GM23338 (cell line): ENCODE results near the gene NPAS3. TPM values are rescaled to one million over a fixed set of nuclear protein-coding genes. Genes with fewer than 3 reads are reported as not detected.

Experiments
- ATAC-seq: fragments of 200-7000 bp; cut with Tn5 transposase; 3 replicates; pipeline ENCODE4 v1.9.1; 2020
- DNase-seq: peaks from one replicate; pipeline ENCODE4 v3.0.0-alpha.2; 2015; ENCODE audit warnings: low spot score
- H2AFZ ChIP-seq: fragments of 200-600 bp; sonication (generic); 2 replicates; pipeline ENCODE4 v1.8.0; 2016; ENCODE audit warnings: antibody characterized with exemption, mild to moderate bottlenecking, moderate library complexity
- H3F3A ChIP-seq: fragments of 200-600 bp; sonication (generic); replicated peaks from 2 replicates; pipeline ENCODE4 v1.8.0; 2017; ENCODE audit warnings: antibody characterized with exemption, mixed run types, low read depth
- H3K27ac ChIP-seq: fragments of 200-600 bp; sonication (generic); 2 replicates; pipeline ENCODE4 v1.6.1; 2016; ENCODE audit warnings: low read depth
- H3K27me3 ChIP-seq: fragments of 200-600 bp; sonication (generic); 2 replicates; pipeline ENCODE4 v1.8.0; 2016; ENCODE audit warnings: mild to moderate bottlenecking, mixed run types, moderate library complexity; ENCODE audit not compliant: insufficient read depth
- H3K36me3 ChIP-seq: fragments of 200-600 bp; sonication (generic); 2 replicates; pipeline ENCODE4 v1.8.0; 2016; ENCODE audit warnings: mild to moderate bottlenecking; ENCODE audit not compliant: insufficient read depth
- H3K4me1 ChIP-seq: fragments of 200-600 bp; sonication (generic); 2 replicates; pipeline ENCODE4 v1.8.0; 2016; ENCODE audit warnings: mild to moderate bottlenecking, moderate library complexity; ENCODE audit not compliant: insufficient read depth
- H3K4me2 ChIP-seq: fragments of 200-600 bp; sonication (generic); 2 replicates; pipeline ENCODE4 v1.7.1; 2017; ENCODE audit warnings: mixed run types
- H3K4me3 ChIP-seq: fragments of 200-600 bp; sonication (generic); 2 replicates; pipeline ENCODE4 v1.6.1; 2016; ENCODE audit warnings: mixed run types
- H3K79me2 ChIP-seq: fragments of 200-600 bp; sonication (generic); replicated peaks from 2 replicates; pipeline ENCODE4 v1.8.0; 2017; ENCODE audit warnings: mild to moderate bottlenecking; ENCODE audit not compliant: insufficient read depth
- H3K9me2 ChIP-seq: fragments of 200-600 bp; sonication (generic); 2 replicates; pipeline ENCODE4 v1.8.0; 2017; ENCODE audit not compliant: insufficient read depth
- H4K20me1 ChIP-seq: fragments of 200-600 bp; sonication (generic); replicated peaks from 2 replicates; pipeline ENCODE4 v1.8.0; 2017; ENCODE audit warnings: mild to moderate bottlenecking; ENCODE audit not compliant: insufficient read depth
- H3K27ac Mint-ChIP-seq: 2 replicates; pipeline ENCODE4 v1.8.0; 2020; ENCODE audit warnings: inconsistent platforms, mild to moderate bottlenecking, moderate library complexity, mixed read lengths
- H3K27me3 Mint-ChIP-seq: 3 replicates; pipeline ENCODE4 v1.8.0; 2022; ENCODE audit warnings: low read depth, mild to moderate bottlenecking, moderate library complexity, mixed read lengths, inconsistent platforms; ENCODE audit not compliant: insufficient read depth, poor library complexity
- H3K36me3 Mint-ChIP-seq: 3 replicates; pipeline ENCODE4 v1.8.0; 2021; ENCODE audit warnings: low read depth, mild to moderate bottlenecking, inconsistent platforms, moderate library complexity, mixed read lengths
- H3K4me1 Mint-ChIP-seq: 3 replicates; pipeline ENCODE4 v1.8.0; 2020; ENCODE audit warnings: mild to moderate bottlenecking, inconsistent platforms, mixed read lengths
- H3K4me3 Mint-ChIP-seq: 3 replicates; pipeline ENCODE4 v1.8.0; 2021; ENCODE audit warnings: moderate library complexity, mild to moderate bottlenecking, inconsistent platforms, mixed read lengths
- H3K9me3 Mint-ChIP-seq: 3 replicates; pipeline ENCODE4 v1.8.0; 2020; ENCODE audit warnings: moderate library complexity, mild to moderate bottlenecking, inconsistent platforms, mixed read lengths
- CREB1 ChIP-seq: fragments of 250-450 bp; sonication (Bioruptor Pico); IDR thresholded peaks from 2 replicates; pipeline ENCODE4 v1.5.0; 2020; ENCODE audit warnings: low read depth, mild to moderate bottlenecking, moderate library complexity
- EZH2 ChIP-seq: fragments of 200-600 bp; sonication (generic); IDR thresholded peaks from one replicate; pipeline ENCODE4 v1.8.0; 2017; ENCODE audit warnings: antibody characterized with exemption, mild to moderate bottlenecking, low read depth; ENCODE audit not compliant: unreplicated experiment
- EZH2phosphoT487 ChIP-seq: fragments of 200-600 bp; sonication (generic); IDR thresholded peaks from one replicate; pipeline ENCODE4 v1.8.1; 2018; ENCODE audit warnings: antibody characterized with exemption; ENCODE audit not compliant: unreplicated experiment
- JUNB ChIP-seq: IDR thresholded peaks from one replicate; pipeline ENCODE4 v1.6.1; 2016; ENCODE audit warnings: antibody characterized with exemption; ENCODE audit not compliant: unreplicated experiment
- NANOG ChIP-seq: IDR thresholded peaks from 2 replicates; pipeline ENCODE4 v1.6.1; 2016; ENCODE audit warnings: antibody characterized with exemption, borderline replicate concordance
- POLR2AphosphoS5 ChIP-seq: IDR thresholded peaks from 2 replicates; pipeline ENCODE4 v1.6.1; 2016; ENCODE audit warnings: antibody characterized with exemption, low read depth
- STAT1 ChIP-seq: IDR thresholded peaks from one replicate; pipeline ENCODE4 v1.6.1; 2016; ENCODE audit warnings: antibody characterized with exemption; ENCODE audit not compliant: unreplicated experiment
- ZNF114 ChIP-seq: fragments of 250-450 bp; sonication (Bioruptor Pico); IDR thresholded peaks from 2 replicates; pipeline ENCODE4 v1.5.0; 2020; ENCODE audit warnings: mild to moderate bottlenecking, moderate library complexity
- polyA plus RNA-seq: library from polyadenylated mRNA; unstranded; fragments of >200 nt; fragmentation: Nextera tagmentation; extraction: Ambion mirVana; gene quantifications from 2 replicates; pipeline ENCODE4 v1.2.1, GENCODE V29; 2016
- total RNA-seq: library from RNA; depleted of rRNA; stranded (reverse); fragments of >200 nt; shearing (Covaris generic); gene quantifications from 2 replicates; pipeline ENCODE4 v1.2.3, GENCODE V29; 2014
- TF ChIP-seq, protein P1 (sequence below): fragments of 250-450 bp; sonication (Bioruptor Pico); IDR thresholded peaks from 2 replicates; pipeline ENCODE4 v1.5.0; 2020; ENCODE audit warnings: mild to moderate bottlenecking, moderate library complexity
- TF ChIP-seq, protein P2 (sequence below), 2 experiments: fragments of 200-600 bp in 1 of 2; sonication (generic) in 1 of 2; conservative IDR thresholded peaks; 2 replicates each; pipeline versions ENCODE4 v1.5.1 to v1.6.1; 2016 to 2017; ENCODE audit warnings: antibody characterized with exemption in 2 of 2, low read depth in 2 of 2, mild to moderate bottlenecking in 2 of 2, moderate library complexity in 1 of 2

NPAS3 gene
- total and polyA plus RNA-seq, 2 experiments from 2014 or later = 0.17 to 0.19 TPM

DNA sequence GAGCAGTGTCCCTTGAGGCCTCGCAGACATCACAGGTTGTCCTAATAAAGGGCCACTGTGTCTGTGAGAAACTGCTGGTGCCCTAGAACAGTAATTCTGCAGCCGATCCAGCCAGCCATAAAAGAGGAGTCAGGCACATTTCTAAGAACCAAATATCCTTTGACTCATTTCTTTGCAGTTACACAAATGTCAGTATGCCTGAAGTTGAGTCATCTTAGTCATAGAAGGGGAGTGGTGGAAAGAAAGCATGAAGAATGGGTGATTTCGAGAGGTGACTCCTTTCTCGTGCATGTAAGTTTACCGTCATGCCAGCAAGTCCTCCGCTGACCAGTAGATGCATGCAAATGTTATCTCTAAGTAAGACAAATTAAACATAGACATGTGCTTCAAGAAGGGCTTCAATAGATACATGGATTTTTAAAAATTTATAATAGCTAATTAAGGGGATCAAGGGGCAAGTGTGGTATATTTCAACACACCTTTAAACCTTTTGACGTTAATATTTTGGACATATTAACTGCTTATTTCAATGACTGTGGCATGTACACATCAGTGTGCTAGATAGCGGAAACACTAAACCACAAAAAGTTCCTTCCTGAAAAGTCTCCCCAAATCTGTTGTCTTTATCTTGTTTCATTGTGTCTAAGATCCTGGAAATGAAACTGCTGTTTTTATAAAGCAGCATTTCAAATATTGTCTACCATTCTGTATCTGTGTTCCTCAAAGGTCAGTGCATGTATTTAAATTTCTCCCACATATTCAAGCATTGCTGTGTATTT, 497.4 kb downstream of the NPAS3 start:
- Histone ChIP-seq H3K27ac (no peak overlapping the region), H2AFZ (no peak overlapping the region), H3K79me2 (no peaks in the 10 kb centered on the region), H3K4me2 (no peak overlapping the region), H3K9me2 (no peaks in the 10 kb centered on the region; the same call in 1 of the 2 replicates), H3K27me3 (no peaks in the 10 kb centered on the region), H4K20me1 (no peaks in the 10 kb centered on the region), H3K4me1 (no peaks in the 10 kb centered on the region), H3F3A (no peaks in the 10 kb centered on the region), H3K36me3 (no peaks in the 10 kb centered on the region), H3K4me3 (no peak overlapping the region)
- H3K36me3 Mint-ChIP-seq = no peaks in the 10 kb centered on the region
- no peaks in the 10 kb centered on the region for H3K4me1 Mint-ChIP-seq
- no peaks in the 10 kb centered on the region for H3K27me3 Mint-ChIP-seq
- H3K4me3 Mint-ChIP-seq = no peak overlapping the region
- TF ChIP-seq EZH2 = no peak
- TF ChIP-seq, protein P1, sequence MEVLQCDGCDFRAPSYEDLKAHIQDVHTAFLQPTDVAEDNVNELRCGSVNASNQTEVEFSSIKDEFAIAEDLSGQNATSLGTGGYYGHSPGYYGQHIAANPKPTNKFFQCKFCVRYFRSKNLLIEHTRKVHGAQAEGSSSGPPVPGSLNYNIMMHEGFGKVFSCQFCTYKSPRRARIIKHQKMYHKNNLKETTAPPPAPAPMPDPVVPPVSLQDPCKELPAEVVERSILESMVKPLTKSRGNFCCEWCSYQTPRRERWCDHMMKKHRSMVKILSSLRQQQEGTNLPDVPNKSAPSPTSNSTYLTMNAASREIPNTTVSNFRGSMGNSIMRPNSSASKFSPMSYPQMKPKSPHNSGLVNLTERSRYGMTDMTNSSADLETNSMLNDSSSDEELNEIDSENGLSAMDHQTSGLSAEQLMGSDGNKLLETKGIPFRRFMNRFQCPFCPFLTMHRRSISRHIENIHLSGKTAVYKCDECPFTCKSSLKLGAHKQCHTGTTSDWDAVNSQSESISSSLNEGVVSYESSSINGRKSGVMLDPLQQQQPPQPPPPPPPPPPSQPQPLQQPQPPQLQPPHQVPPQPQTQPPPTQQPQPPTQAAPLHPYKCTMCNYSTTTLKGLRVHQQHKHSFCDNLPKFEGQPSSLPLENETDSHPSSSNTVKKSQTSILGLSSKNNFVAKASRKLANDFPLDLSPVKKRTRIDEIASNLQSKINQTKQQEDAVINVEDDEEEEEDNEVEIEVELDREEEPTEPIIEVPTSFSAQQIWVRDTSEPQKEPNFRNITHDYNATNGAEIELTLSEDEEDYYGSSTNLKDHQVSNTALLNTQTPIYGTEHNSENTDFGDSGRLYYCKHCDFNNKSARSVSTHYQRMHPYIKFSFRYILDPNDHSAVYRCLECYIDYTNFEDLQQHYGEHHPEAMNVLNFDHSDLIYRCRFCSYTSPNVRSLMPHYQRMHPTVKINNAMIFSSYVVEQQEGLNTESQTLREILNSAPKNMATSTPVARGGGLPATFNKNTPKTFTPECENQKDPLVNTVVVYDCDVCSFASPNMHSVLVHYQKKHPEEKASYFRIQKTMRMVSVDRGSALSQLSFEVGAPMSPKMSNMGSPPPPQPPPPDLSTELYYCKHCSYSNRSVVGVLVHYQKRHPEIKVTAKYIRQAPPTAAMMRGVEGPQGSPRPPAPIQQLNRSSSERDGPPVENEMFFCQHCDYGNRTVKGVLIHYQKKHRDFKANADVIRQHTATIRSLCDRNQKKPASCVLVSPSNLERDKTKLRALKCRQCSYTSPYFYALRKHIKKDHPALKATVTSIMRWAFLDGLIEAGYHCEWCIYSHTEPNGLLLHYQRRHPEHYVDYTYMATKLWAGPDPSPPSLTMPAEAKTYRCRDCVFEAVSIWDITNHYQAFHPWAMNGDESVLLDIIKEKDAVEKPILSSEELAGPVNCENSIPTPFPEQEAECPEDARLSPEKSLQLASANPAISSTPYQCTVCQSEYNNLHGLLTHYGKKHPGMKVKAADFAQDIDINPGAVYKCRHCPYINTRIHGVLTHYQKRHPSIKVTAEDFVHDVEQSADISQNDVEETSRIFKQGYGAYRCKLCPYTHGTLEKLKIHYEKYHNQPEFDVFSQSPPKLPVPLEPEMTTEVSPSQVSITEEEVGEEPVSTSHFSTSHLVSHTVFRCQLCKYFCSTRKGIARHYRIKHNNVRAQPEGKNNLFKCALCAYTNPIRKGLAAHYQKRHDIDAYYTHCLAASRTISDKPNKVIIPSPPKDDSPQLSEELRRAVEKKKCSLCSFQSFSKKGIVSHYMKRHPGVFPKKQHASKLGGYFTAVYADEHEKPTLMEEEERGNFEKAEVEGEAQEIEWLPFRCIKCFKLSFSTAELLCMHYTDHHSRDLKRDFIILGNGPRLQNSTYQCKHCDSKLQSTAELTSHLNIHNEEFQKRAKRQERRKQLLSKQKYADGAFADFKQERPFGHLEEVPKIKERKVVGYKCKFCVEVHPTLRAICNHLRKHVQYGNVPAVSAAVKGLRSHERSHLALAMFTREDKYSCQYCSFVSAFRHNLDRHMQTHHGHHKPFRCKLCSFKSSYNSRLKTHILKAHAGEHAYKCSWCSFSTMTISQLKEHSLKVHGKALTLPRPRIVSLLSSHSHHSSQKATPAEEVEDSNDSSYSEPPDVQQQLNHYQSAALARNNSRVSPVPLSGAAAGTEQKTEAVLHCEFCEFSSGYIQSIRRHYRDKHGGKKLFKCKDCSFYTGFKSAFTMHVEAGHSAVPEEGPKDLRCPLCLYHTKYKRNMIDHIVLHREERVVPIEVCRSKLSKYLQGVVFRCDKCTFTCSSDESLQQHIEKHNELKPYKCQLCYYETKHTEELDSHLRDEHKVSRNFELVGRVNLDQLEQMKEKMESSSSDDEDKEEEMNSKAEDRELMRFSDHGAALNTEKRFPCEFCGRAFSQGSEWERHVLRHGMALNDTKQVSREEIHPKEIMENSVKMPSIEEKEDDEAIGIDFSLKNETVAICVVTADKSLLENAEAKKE = no peak
- TF ChIP-seq ZNF114 (CRISPR knock-in tag) = no peak
- no peak for TF ChIP-seq CREB1 (CRISPR knock-in tag)
- no peak for TF ChIP-seq POLR2AphosphoS5
- no peaks in the 10 kb centered on the region for H3K9me3 Mint-ChIP-seq
- H3K27ac Mint-ChIP-seq = no peak overlapping the region
- DNase-seq (no peak), ATAC-seq (no peak)

DNA sequence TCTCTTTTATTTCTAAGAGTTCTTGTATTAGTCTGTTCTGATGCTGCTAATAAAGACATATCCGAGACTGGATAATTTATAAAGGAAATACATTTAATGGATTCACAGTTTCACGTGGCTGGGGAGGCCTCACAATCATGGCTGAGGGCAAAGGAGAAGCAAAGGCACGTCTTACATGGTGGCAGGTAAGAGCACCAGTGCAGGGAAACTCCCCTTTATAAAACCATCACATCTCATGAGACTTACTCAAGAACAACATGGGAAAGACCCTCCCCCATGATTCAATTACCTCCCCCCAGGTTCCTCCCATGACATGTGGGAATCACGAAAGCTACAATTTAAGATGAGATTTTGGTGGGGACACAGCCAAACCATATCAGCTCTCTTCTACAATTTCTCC, 503.0 kb downstream of the NPAS3 start:
- no peaks in the 10 kb centered on the region for H3K4me1 ChIP-seq
- no peaks in the 10 kb centered on the region for H3K79me2 ChIP-seq
- H3K27me3 ChIP-seq = no peaks in the 10 kb centered on the region
- Mint-ChIP-seq H3K27ac (no peak overlapping the region), H3K4me3 (no peak overlapping the region), H3K4me1 (peaks cover 4% of the 10 kb centered on the region; the same call in 2 of the 3 replicates), H3K9me3 (no peaks in the 10 kb centered on the region), H3K36me3 (no peaks in the 10 kb centered on the region), H3K27me3 (no peaks in the 10 kb centered on the region)
- no peaks in the 10 kb centered on the region for H3K36me3 ChIP-seq
- no peaks in the 10 kb centered on the region for H3F3A ChIP-seq
- no peak overlapping the region for H3K4me3 ChIP-seq
- DNase-seq = no peak
- no peak overlapping the region for H2AFZ ChIP-seq
- H3K4me2 ChIP-seq = no peak overlapping the region
- no peaks in the 10 kb centered on the region for H4K20me1 ChIP-seq
- no peak for ATAC-seq
- H3K27ac ChIP-seq = no peak overlapping the region
- peaks cover 3% of the 10 kb centered on the region; the same call in 1 of the 2 replicates for H3K9me2 ChIP-seq
- TF ChIP-seq ZNF114 (CRISPR knock-in tag) = no peak
- TF ChIP-seq EZH2phosphoT487 = no peak
- TF ChIP-seq STAT1 = no peak
- TF ChIP-seq CREB1 (CRISPR knock-in tag) = no peak
- no peak for TF ChIP-seq NANOG
- TF ChIP-seq, protein P2, sequence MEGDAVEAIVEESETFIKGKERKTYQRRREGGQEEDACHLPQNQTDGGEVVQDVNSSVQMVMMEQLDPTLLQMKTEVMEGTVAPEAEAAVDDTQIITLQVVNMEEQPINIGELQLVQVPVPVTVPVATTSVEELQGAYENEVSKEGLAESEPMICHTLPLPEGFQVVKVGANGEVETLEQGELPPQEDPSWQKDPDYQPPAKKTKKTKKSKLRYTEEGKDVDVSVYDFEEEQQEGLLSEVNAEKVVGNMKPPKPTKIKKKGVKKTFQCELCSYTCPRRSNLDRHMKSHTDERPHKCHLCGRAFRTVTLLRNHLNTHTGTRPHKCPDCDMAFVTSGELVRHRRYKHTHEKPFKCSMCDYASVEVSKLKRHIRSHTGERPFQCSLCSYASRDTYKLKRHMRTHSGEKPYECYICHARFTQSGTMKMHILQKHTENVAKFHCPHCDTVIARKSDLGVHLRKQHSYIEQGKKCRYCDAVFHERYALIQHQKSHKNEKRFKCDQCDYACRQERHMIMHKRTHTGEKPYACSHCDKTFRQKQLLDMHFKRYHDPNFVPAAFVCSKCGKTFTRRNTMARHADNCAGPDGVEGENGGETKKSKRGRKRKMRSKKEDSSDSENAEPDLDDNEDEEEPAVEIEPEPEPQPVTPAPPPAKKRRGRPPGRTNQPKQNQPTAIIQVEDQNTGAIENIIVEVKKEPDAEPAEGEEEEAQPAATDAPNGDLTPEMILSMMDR (conservative IDR thresholded peaks at IDR 0.05; ENCODE audit: low read depth in 2 of 2) = no peak
- no peak for TF ChIP-seq JUNB
